Stimulated activated CD8-positive, alpha-beta memory T cell treated with anti-CD3 and anti-CD28 coated beads, Interleukin-15, amount 100 ng/mL, for 4 hours (primary cell): ENCODE measurements around the gene PCDH9.

Source experiments
- DNase-seq, 2 donors: peaks; one replicate each; pipeline ENCODE4 v3.0.0-alpha.2; 2020; ENCODE audit warnings: low read depth in 2 of 2

Gene PCDH9

GRCh38 chr13:66399873-66400272, 830.3 kb downstream of the PCDH9 start:
- DNase-seq: no peak

GRCh38 chr13:66397133-66397532, 833.0 kb downstream of the PCDH9 start:
- no peak for DNase-seq

GRCh38 chr13:66391322-66391721, 838.8 kb downstream of the PCDH9 start:
- no peak for DNase-seq

- no peak for DNase-seq
These were observed 851.2 kb downstream of the PCDH9 start for GRCh38 chr13:66378894-66379293.

- no peak for DNase-seq
These were observed 852.6 kb downstream of the PCDH9 start for GRCh38 chr13:66377569-66377968.

GRCh38 chr13:66375756-66376155, 854.4 kb downstream of the PCDH9 start:
- no peak for DNase-seq

GRCh38 chr13:66369666-66370065, 860.5 kb downstream of the PCDH9 start:
- no peak for DNase-seq

GRCh38 chr13:66367356-66367755, 862.8 kb downstream of the PCDH9 start:
- no peak for DNase-seq

- no peak for DNase-seq
These were observed 865.0 kb downstream of the PCDH9 start for GRCh38 chr13:66365101-66365500.

- DNase-seq: no peak
These were observed 865.8 kb downstream of the PCDH9 start for GRCh38 chr13:66364346-66364745.

- DNase-seq: no peak
These were observed 867.7 kb downstream of the PCDH9 start for GRCh38 chr13:66362485-66362884.

GRCh38 chr13:66359910-66360552, 870.1 kb downstream of the PCDH9 start:
- DNase-seq: no peak

- no peak for DNase-seq
These were observed 870.7 kb downstream of the PCDH9 start for GRCh38 chr13:66359393-66359792.

- no peak for DNase-seq
These were observed 871.6 kb downstream of the PCDH9 start for GRCh38 chr13:66358564-66358963.

- no peak for DNase-seq
These were observed 872.7 kb downstream of the PCDH9 start for GRCh38 chr13:66357463-66357862.

GRCh38 chr13:66354879-66355751, 875.0 kb downstream of the PCDH9 start:
- DNase-seq: no peak

- DNase-seq: no peak
These were observed 876.5 kb downstream of the PCDH9 start for GRCh38 chr13:66353664-66354063.

- DNase-seq: no peak
These were observed 880.2 kb downstream of the PCDH9 start for GRCh38 chr13:66349966-66350365.

- no peak for DNase-seq
These were observed 881.1 kb downstream of the PCDH9 start for GRCh38 chr13:66348745-66349690.

- DNase-seq: no peak
These were observed 882.5 kb downstream of the PCDH9 start for GRCh38 chr13:66347486-66348117.

- DNase-seq: no peak
These were observed 884.2 kb downstream of the PCDH9 start for GRCh38 chr13:66345971-66346370.

GRCh38 chr13:66345518-66345810, 884.7 kb downstream of the PCDH9 start:
- DNase-seq: no peak
